Left ventricle myocardium superior (tissue), 1 donor: ENCODE results near the gene PIP5KL1. TPM values are rescaled to one million over a fixed set of nuclear protein-coding genes. Genes with fewer than 3 reads are reported as not detected.

Experiments
- total RNA-seq: library from RNA; stranded (reverse); fragmentation: NEBNext Ultra II Directional; extraction: Animal tissue kit (Norgen Biotek cat#: 25700); gene quantifications from one replicate; pipeline ENCODE4 v1.2.1, GENCODE V29; 2021
- donor health status: DM: no; HTN: yes; CAD: no; lungs with severe emphysema.

Gene PIP5KL1
- total RNA-seq, 1 donor from 2014 or later, result not detected

Other genes starting within 250 kb of the PIP5KL1 start
- gene CFAP157, start 223.8 kb downstream of the PIP5KL1 start, total RNA-seq, result not detected
- gene PTRH1, start 215.1 kb downstream of the PIP5KL1 start, total RNA-seq, result 13.4 TPM
- gene TTC16, start 214.7 kb downstream of the PIP5KL1 start, total RNA-seq, result 0.15 TPM
- gene TOR2A, start 195.5 kb downstream of the PIP5KL1 start, total RNA-seq, result 3.6 TPM
- gene SH2D3C, start 152.1 kb downstream of the PIP5KL1 start, total RNA-seq, result 18.3 TPM
- gene CDK9, start 144.7 kb downstream of the PIP5KL1 start, total RNA-seq, result 48.4 TPM
- 31.9 TPM for gene FPGS, start 127.9 kb downstream of the PIP5KL1 start, total RNA-seq
- 134 TPM for gene ENG, start 76.1 kb downstream of the PIP5KL1 start, total RNA-seq
- gene AK1, start 53.1 kb downstream of the PIP5KL1 start, total RNA-seq, result 853 TPM
- gene ST6GALNAC6, start 31.2 kb downstream of the PIP5KL1 start, total RNA-seq, result 50.5 TPM
- 28.5 TPM for gene ST6GALNAC4, start 13.7 kb downstream of the PIP5KL1 start, total RNA-seq
- 11.1 TPM for gene DPM2, start 7.1 kb upstream of the PIP5KL1 start, total RNA-seq
- gene EEIG1, start 50.2 kb upstream of the PIP5KL1 start, total RNA-seq, result 21.6 TPM
- gene NAIF1, start 136.5 kb upstream of the PIP5KL1 start, total RNA-seq, result 4.7 TPM
- gene SLC25A25, start 137.5 kb upstream of the PIP5KL1 start, total RNA-seq, result 4.8 TPM
- 157 TPM for gene PTGES2, start 197.0 kb upstream of the PIP5KL1 start, total RNA-seq
- 0.32 TPM for gene LCN2, start 218.7 kb upstream of the PIP5KL1 start, total RNA-seq
- gene BBLN, start 229.5 kb upstream of the PIP5KL1 start, total RNA-seq, result 41.7 TPM